HEK293 (cell line): ENCODE data around the gene TBX10.

Source experiments
- CTCF ChIP-seq: fragments of 450-650 bp; formaldehyde crosslinking; IDR thresholded peaks from 2 replicates; pipeline ENCODE4 v1.5.1; 2016; ENCODE audit warnings: missing biosample characterization, missing genetic modification characterization
- REPIN1 ChIP-seq: fragments of 450-650 bp; formaldehyde crosslinking; IDR thresholded peaks from 2 replicates; pipeline ENCODE4 v1.5.1; 2017; ENCODE audit warnings: missing biosample characterization, missing genetic modification characterization, low read depth
- ZBTB11 ChIP-seq: fragments of 450-650 bp; formaldehyde crosslinking; conservative IDR thresholded peaks from 2 replicates; pipeline ENCODE4 v1.5.1; 2016; ENCODE audit warnings: low read depth, missing biosample characterization, missing genetic modification characterization
- ZNF488 ChIP-seq: fragments of 450-650 bp; formaldehyde crosslinking; IDR thresholded peaks from 2 replicates; pipeline ENCODE4 v1.5.1; 2016; ENCODE audit warnings: missing biosample characterization, missing genetic modification characterization
- ZNF549 ChIP-seq: fragments of 450-650 bp; IDR thresholded peaks from 2 replicates; pipeline ENCODE4 v1.5.1; 2018; ENCODE audit warnings: missing biosample characterization, missing genetic modification characterization, mild to moderate bottlenecking, inconsistent platforms, moderate library complexity
- ZNF830 ChIP-seq: fragments of 450-650 bp; IDR thresholded peaks from 2 replicates; pipeline ENCODE4 v1.5.0; 2018; ENCODE audit warnings: missing biosample characterization, missing genetic modification characterization, low read depth, mild to moderate bottlenecking, moderate library complexity

- TF ChIP-seq CTCF (tag by site-specific recombination): no peak
- no peak for TF ChIP-seq ZBTB11
- no peak for TF ChIP-seq ZNF549 (tag by site-specific recombination)
- TF ChIP-seq REPIN1 (tag by site-specific recombination): no peak
- no peak for TF ChIP-seq ZNF830 (tag by site-specific recombination)
- no peak for TF ChIP-seq ZNF488
Measured at GRCh38 chr11:67612751-67613150, 26.8 kb downstream of the TBX10 start.
